NCI-H2227 (cell line): ENCODE measurements around the gene RFT1.
"Not testable (repeated sequence)": the region's sequence is repeated elsewhere in the genome, so short reads cannot be mapped to it uniquely, and the experiment has no call there.

Source experiments
- DNase-seq: peaks from one replicate; lab custom pipeline; 2025; ENCODE audit not compliant: unreplicated experiment; lab: John Stamatoyannopoulos, UW

RFT1 gene

DNA sequence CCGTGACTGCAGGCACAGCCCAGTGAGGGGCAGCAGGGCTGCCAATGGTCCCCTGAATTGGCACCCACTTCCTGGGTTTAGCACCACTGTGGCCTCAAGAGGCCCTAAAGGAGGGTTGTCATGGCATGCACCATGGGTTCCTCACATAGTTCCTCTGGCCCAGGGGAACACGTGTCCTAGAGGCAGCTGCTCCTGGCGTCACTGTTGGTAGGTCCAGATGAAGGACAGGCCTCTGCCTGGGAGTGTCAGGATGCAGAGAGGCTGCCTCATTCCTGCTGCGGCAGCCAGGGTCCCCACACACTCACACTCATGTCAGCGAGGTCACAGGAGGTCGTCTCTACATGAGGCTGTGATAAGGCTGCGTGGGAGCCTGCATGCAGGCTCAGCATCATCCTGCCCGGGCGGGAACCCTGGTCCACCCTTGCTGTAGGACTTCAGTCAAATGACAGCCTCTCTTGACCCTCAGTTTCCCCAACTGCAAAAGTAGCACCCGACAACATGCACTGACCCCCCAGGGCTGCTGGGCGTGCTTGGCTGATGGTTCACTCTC is 58.3 kb downstream of the RFT1 start:
- DNase-seq = no peak

DNA sequence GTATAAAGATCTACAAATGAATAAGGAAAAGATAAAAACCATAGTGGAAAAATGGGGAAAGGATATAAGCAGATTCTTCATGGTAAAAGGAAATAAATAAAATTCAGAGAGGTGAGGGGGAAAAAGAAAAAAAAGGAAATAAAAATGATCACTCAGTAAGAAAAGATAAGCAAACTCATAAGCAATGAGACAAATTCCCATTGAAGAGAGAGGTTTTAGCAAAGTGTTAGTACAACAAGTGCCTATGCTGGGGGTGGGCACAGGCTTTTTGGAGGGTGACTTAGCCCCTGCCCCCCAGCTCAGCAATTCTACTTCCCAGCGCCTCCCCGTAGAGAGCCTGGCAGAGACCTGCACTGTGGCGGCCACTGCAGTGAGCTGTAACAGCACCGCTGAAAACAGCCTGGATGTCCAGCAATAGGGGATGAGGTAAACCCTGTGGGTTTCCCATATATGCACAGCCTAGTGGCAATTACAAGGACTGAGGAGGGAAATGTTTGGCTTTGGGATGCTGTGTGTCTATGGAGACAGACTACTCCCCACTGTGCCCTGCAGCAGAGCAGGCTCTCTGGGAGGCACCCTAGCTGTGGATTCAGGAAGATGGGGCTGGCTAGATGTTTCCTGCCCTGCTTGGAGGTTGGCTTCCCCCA is 60.7 kb downstream of the RFT1 start:
- DNase-seq = no peak

- no peak for DNase-seq
These were observed 62.1 kb downstream of the RFT1 start for GRCh38 chr3:53068176-53068575.

- no peak for DNase-seq
These were observed 62.7 kb downstream of the RFT1 start for GRCh38 chr3:53067567-53067966.

DNA sequence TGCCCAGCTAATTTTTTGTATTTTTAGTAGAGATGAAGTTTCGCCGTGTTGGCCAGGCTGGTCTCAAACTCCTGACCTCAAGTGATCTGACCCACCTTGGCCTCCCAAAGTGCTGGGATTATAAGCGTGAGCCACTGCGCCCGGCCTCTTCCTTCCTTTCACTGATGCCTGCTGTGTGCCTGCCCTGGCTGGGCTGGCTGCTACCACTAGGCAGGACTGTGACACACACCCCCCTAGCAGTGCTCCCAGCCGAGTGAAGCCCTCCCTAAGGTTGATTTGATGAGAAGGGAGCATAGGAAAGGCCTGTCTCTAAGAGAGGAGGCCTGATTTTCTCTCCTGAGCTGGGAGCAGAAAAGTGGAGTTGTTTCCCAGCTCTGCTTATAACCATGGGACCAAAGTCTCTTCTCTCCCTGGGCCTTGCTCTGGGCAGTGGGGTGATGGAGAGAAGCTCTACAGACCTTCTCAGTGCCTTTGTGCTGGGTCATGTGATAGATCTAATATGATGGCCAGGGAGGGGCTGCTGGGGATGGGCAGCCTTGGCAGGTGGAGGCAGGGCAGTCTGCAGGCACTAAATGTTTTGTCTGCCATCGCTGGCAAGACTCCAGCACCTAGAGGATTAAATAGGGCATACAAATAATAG is 64.3 kb downstream of the RFT1 start:
- DNase-seq = no peak

- no peak for DNase-seq
These were observed 67.3 kb downstream of the RFT1 start for GRCh38 chr3:53062905-53063304.

- DNase-seq = no peak
These were observed 73.8 kb downstream of the RFT1 start for GRCh38 chr3:53056442-53056841.

GRCh38 chr3:53054233-53054632 is 76.0 kb downstream of the RFT1 start:
- DNase-seq = not testable (repeated sequence)

DNA sequence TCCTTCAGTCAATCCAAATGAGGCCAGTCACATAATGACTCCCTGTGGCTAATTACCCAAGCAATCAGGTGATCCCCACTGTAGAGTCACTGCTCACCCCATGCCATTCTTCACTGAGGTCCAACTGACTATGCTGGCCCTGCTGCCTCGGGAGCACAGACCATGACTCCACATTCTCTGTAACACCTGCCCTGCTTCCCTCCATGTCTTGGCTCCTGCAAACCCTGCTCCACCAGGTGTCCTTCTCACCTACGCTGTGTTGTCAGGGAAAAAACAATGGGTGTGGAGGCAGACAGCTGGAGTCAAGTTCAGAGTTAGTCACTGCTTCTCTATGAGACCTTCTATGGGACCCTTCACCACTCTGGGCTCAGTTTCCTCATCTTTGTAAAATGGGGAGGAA is 78.3 kb downstream of the RFT1 start:
- DNase-seq = no peak

DNA sequence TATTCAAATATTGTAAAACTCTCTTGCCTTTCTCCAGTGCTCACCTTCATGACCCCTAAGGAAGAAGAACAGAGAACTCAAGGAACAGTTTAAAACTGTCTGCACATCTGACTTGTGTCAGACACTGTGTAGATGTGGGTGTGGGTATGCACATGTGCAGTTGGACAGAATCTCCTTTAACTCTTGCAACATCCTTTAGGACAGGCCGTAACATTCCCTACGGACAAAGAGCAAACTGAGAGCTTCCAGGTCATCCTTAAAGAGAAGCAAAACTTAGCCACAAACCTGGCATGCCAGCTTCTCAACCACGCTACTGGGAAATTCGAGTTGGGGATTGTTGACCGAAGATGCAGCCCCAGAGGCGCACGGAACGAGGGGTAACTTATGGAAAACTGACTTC is 80.2 kb downstream of the RFT1 start:
- DNase-seq = no peak

DNA sequence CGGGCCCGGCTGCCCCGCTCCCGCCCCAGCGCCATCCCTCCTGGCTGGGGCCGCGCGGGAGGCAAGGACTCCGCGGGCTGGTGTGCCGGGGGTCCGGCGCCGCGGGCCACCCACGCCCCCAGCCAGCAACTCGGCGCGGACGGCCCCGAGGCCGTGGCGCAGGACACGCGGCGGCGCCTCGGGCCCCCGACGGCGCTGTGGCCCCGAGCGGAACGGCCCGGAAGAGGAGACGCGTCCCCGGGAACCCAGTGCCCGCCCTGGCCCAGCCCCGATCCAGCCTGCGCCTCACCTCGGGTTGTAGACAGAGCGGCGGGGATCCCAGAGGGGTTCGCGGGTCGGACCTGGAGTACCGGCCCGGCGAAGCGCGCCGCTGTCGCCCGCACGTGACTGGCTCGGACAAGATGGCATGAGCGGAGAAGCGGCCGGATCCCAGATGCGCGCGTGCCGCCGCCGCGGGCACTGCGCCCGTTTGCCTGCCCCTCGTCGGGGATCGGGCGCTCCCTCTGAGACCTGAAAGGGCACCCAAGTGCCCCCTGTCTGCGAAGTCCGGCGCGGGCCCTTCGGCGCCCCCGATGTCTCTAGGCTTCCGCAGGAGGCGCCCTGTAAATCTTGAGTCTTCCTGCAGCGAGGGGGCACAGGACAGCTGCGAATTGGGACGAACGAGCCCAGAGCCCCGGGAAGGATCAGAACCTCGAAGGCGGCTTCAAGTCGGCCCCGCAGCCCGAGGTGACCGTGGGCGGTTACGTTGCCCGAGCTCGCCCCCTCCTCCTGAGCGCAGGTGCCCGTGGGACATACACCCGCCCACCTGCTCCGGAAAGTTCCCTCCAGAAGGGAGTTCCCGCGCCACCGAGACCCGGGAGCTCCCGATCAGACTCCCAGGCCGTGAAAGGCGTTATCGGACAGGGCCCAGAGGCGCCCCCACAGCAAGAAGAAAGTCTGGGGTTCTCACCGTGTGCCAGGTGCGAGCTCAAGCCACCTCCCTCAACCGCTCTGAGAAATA is 83.8 kb downstream of the RFT1 start:
- peak; percentile 57 for DNase-seq

- peak; percentile 84 for DNase-seq
These were observed 84.6 kb downstream of the RFT1 start, which contains the start of gene SFMBT1 for GRCh38 chr3:53045518-53046170. TSS of gene SFMBT1 (minus strand) at chr3:53046073. CDS start at chr3:52969128, 76,945 bp downstream.

GRCh38 chr3:53044711-53045517 is 85.3 kb downstream of the RFT1 start:
- peak; percentile 67 for DNase-seq

GRCh38 chr3:53044371-53044710 is 85.9 kb downstream of the RFT1 start:
- no peak for DNase-seq

DNA sequence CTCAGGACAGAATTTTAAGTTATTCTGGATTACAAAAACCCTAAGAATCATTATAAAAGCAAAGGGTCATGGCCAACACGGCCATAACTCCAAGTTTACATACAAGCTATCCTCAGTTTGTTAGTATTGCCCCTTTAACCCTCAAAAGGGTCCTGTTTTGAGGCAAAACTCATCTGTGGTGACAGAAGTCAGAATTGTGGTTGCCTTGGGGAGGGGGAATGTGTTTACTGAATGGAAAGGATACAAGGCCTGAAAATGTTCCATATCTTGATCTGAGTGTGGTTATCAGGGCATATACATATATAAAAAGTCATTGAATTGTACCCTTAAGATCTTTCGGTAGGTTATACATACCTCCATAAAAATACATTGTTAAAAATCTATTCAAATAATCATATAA is 86.5 kb downstream of the RFT1 start:
- no peak for DNase-seq

DNA sequence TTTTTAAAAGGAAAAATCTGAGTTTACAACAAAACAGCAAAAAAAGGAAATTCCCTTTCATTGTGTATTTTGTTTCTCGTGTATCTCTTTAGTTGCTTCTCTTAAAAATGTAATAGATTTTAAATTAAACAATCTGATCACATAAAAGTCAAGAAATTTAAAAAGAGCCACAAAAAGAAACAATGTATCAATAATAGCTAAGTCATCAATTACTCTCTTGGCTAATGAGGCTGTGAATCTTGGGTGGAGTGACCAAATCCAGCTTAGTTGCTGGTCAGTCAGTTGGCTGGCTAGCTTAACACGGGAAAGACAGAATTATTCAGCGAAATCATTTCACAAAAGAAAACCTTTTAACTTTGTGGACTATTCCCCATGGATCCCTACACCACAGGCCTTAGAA is 87.6 kb downstream of the RFT1 start:
- DNase-seq = no peak

- no peak for DNase-seq
These were observed 89.8 kb downstream of the RFT1 start for GRCh38 chr3:53040351-53040820.

- DNase-seq = no peak
These were observed 90.9 kb downstream of the RFT1 start for GRCh38 chr3:53039376-53039752.

DNA sequence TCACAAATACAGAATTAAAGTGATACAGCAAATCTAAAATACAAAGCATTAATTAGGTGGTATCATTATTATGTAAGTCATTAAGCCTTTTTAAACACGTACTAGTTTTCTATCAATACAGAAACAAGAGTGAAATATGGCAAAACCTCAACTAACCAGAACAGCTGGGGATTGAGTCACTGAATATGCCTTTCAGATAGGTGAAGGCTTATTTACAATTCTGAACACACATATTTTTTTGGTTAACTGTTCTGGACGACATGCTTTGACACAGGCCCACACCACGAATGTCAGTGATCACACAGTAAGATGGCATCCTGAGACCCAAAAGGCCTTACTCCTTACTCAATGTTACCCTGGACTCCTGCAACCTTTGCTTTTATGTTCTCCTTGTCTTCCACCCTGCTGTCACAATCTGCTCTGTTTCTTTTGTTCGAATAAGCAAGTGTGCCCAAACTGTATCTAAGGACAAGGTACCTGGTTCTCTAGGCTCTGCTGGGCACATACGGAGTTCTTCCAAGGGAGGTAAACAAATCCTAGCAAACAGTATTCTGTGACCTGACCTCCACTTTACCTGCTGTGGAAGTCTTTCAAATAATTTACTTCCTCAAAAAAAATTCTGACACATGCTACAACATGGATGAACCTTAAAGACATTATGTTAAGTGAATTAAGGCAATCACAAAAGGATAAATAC is 91.4 kb downstream of the RFT1 start:
- no peak for DNase-seq
